K562 (cell line): Measurements from ENCODE around the gene OSCP1. TPM values are rescaled to one million over a fixed set of nuclear protein-coding genes. Genes with fewer than 3 reads are reported as not detected.

Experiments used
- ATAC-seq: fragments of 200-7000 bp; cut with Tn5 transposase; 3 replicates; pipeline ENCODE4 v1.9.1; 2020; ENCODE audit warnings: moderate library complexity
- BruUV-seq: library from RNA; stranded (reverse); fragments of 400-500 nt; replicated peaks from 2 replicates; lab custom pipeline; 2021; lab: Mats Ljungman, UMichigan
- CTCF ChIA-PET: fragments of 300-600 bp; formaldehyde crosslinking; extraction: SDS; loops from one replicate; lab custom pipeline; 2021; ENCODE audit warnings: low intra/inter-chr PET ratio; lab: Yijun Ruan, JAX
- POLR2A ChIA-PET: fragments of 300-600, 350-650 bp; sonication (Branson Sonifier 250); formaldehyde crosslinking; extraction: SDS; loops from one replicate; lab custom pipeline; 2021; ENCODE audit warnings: antibody characterized with exemption, inconsistent platforms; lab: Yijun Ruan, JAX
- DNase-seq, 4 experiments: peaks; one replicate each; pipeline versions ENCODE4 v3.0.0 to v3.0.0-alpha.2; 2011 to 2018; ENCODE audit warnings: low spot score in 3 of 4, mixed read lengths in 3 of 4; ENCODE audit errors: extremely low read depth in 1 of 4
- FAIRE-seq: peaks from 2 replicates; lab custom pipeline; 2011; peaks lifted over from hg19 to GRCh38; lab: Jason Lieb, UNC
- H2AFZ ChIP-seq: 2 replicates; pipeline ENCODE4 v1.6.0; 2011; ENCODE audit warnings: low read depth, low read length, control low read depth, inconsistent platforms
- H3K27ac ChIP-seq: fragments of 200-600 bp; 3 replicates; pipeline ENCODE4 v1.8.0; 2011; ENCODE audit warnings: low read depth, mild to moderate bottlenecking, control low read depth, inconsistent platforms, low read length, moderate library complexity, mixed read lengths; ENCODE audit errors: extremely low read depth
- H3K27me3 ChIP-seq, 2 experiments: fragments of 300-600 bp in 1 of 2; 2 replicates in 1 of 2; 3 replicates in 1 of 2; pipeline versions ENCODE4 v1.6.0 to v1.8.0; 2011; ENCODE audit warnings: inconsistent platforms in 2 of 2, low read length in 2 of 2, mild to moderate bottlenecking in 1 of 2, mixed read lengths in 1 of 2, moderate library complexity in 1 of 2; ENCODE audit not compliant: control insufficient read depth in 2 of 2, insufficient read depth in 2 of 2
- H3K36me3 ChIP-seq: fragments of 300-600 bp; 3 replicates; pipeline ENCODE4 v1.8.0; 2011; ENCODE audit warnings: mild to moderate bottlenecking, low read length, inconsistent platforms; ENCODE audit not compliant: control insufficient read depth, insufficient read depth
- H3K4me1 ChIP-seq, 2 experiments: fragments of 200-600 bp in 1 of 2; replicated peaks in 1 of 2; 2 replicates in 1 of 2; 3 replicates in 1 of 2; pipeline versions ENCODE4 v1.5.1 to v1.8.0; 2011; ENCODE audit warnings: inconsistent platforms in 2 of 2, low read length in 2 of 2, mild to moderate bottlenecking in 1 of 2, mixed read lengths in 1 of 2, moderate library complexity in 1 of 2; ENCODE audit not compliant: control insufficient read depth in 2 of 2, insufficient read depth in 2 of 2
- H3K4me2 ChIP-seq: 2 replicates; pipeline ENCODE4 v1.6.1; 2011; ENCODE audit warnings: low read length, control low read depth, inconsistent platforms, mixed read lengths; ENCODE audit not compliant: insufficient read depth
- H3K4me3 ChIP-seq: fragments of 200-600 bp; sonication (generic), shearing (Covaris generic); 2 replicates; pipeline ENCODE4 v1.5.1; 2016; ENCODE audit warnings: control low read depth, inconsistent platforms
- H3K79me2 ChIP-seq: fragments of 200-600 bp; 3 replicates; pipeline ENCODE4 v1.8.0; 2011; ENCODE audit warnings: low read length, inconsistent platforms; ENCODE audit not compliant: control insufficient read depth, insufficient read depth
- H3K9ac ChIP-seq, 2 experiments: 2 replicates each; pipeline versions ENCODE4 v1.6.0 to v1.6.1; 2011; ENCODE audit warnings: low read depth in 2 of 2, low read length in 2 of 2, control low read depth in 1 of 2, inconsistent platforms in 1 of 2, mild to moderate bottlenecking in 1 of 2, mixed read lengths in 1 of 2; ENCODE audit not compliant: insufficient read depth in 1 of 2
- H3K9me1 ChIP-seq: one replicate; pipeline ENCODE4 v1.6.0; 2011; ENCODE audit warnings: inconsistent platforms, mild to moderate bottlenecking, low read length, moderate library complexity; ENCODE audit not compliant: control insufficient read depth, insufficient read depth
- H3K9me3 ChIP-seq: replicated peaks from 2 replicates; pipeline ENCODE4 v1.5.1; 2011; ENCODE audit warnings: low read depth, low read length, inconsistent platforms; ENCODE audit not compliant: control insufficient read depth, insufficient read depth
- H4K20me1 ChIP-seq: replicated peaks from 2 replicates; pipeline ENCODE4 v1.6.1; 2011; ENCODE audit warnings: low read length, inconsistent platforms, mixed read lengths; ENCODE audit not compliant: control insufficient read depth, insufficient read depth
- ATF3 ChIP-seq, 2 experiments: fragments of 450-650 bp in 1 of 2; sonication (generic) in 1 of 2; formaldehyde crosslinking in 1 of 2; IDR thresholded peaks in 1 of 2; conservative IDR thresholded peaks in 1 of 2; 2 replicates each; pipeline versions ENCODE4 v1.6.1 to v1.8.1; 2016 to 2023; ENCODE audit warnings: mild to moderate bottlenecking in 2 of 2, moderate library complexity in 2 of 2, inconsistent platforms in 1 of 2, missing genetic modification reagents in 1 of 2
- BRD9 ChIP-seq: fragments of 450-650 bp; IDR thresholded peaks from 2 replicates; pipeline ENCODE4 v1.6.1; 2018; ENCODE audit warnings: low read depth; ENCODE audit not compliant: partially characterized antibody
- GATAD2A ChIP-seq: fragments of 450-650 bp; IDR thresholded peaks from 2 replicates; pipeline ENCODE4 v1.6.1; 2017
- KLF10 ChIP-seq: fragments of 250-450 bp; sonication (Bioruptor Pico); IDR thresholded peaks from 2 replicates; pipeline ENCODE4 v1.6.1; 2021; ENCODE audit warnings: matching md5 sums
- PCBP2 ChIP-seq: fragments of 200-400 bp; formaldehyde crosslinking; IDR thresholded peaks from 2 replicates; pipeline ENCODE4 v1.6.1; 2018; ENCODE audit warnings: low read length, low read depth, mild to moderate bottlenecking, moderate library complexity; ENCODE audit not compliant: poor library complexity, severe bottlenecking
- PHTF2 ChIP-seq: fragments of 250-450 bp; sonication (Bioruptor Pico); IDR thresholded peaks from 2 replicates; pipeline ENCODE4 v1.5.0; 2021; ENCODE audit warnings: mild to moderate bottlenecking
- POLR3A ChIP-seq: IDR thresholded peaks from 2 replicates; pipeline ENCODE4 v1.6.1; 2011; ENCODE audit warnings: borderline replicate concordance, mild to moderate bottlenecking, moderate library complexity; ENCODE audit not compliant: insufficient read length, insufficient read depth; ENCODE audit errors: extremely low read depth
- PRMT5 ChIP-seq: sonication (generic); formaldehyde crosslinking; IDR thresholded peaks from 2 replicates; pipeline ENCODE4 v1.5.0; 2020; ENCODE audit warnings: missing genetic modification reagents
- RB1 ChIP-seq: fragments of 450-650 bp; IDR thresholded peaks from 2 replicates; pipeline ENCODE4 v1.6.1; 2017; ENCODE audit warnings: low read depth, mild to moderate bottlenecking
- RCOR1 ChIP-seq, 2 experiments: IDR thresholded peaks; 2 replicates each; pipeline ENCODE4 v1.6.1; 2012; ENCODE audit warnings: low read depth in 2 of 2, low read length in 2 of 2, borderline replicate concordance in 1 of 2, improper control_type of control experiment in 1 of 2
- TCFL5 ChIP-seq: fragments of 250-450 bp; sonication (Bioruptor Pico); conservative IDR thresholded peaks from 2 replicates; pipeline ENCODE4 v1.6.1; 2021; ENCODE audit warnings: mild to moderate bottlenecking, moderate library complexity, matching md5 sums
- ZNF23 ChIP-seq: fragments of 250-450 bp; sonication (Bioruptor Pico); IDR thresholded peaks from 2 replicates; pipeline ENCODE4 v1.4.0; 2020; ENCODE audit warnings: mild to moderate bottlenecking
- ZNF699 ChIP-seq: fragments of 250-450 bp; sonication (Bioruptor Pico); IDR thresholded peaks from 2 replicates; pipeline ENCODE4 v1.8.0; 2021; ENCODE audit warnings: mild to moderate bottlenecking, moderate library complexity; ENCODE audit not compliant: insufficient replicate concordance
- WGBS: fragments of 100-300 bp; shearing (Covaris generic); methylation state at CpG from one replicate; pipeline ENCODE4 v1.1.6; 2016; ENCODE audit warnings: low coverage, mixed read lengths; ENCODE audit not compliant: insufficient coverage; ENCODE audit errors: missing lambda C conversion rate; 5-methylcytosine and 5-hydroxymethylcytosine counted together
- in situ Hi-C: fragments of 300-500 bp; cut with MboI; formaldehyde crosslinking; loops from 4 replicates; pipeline ENCODE4 v1.15.0; 2018; ENCODE audit warnings: inconsistent platforms, mixed read lengths
- intact Hi-C: fragments of 100-400 bp; cut with micrococcal nuclease; formaldehyde crosslinking; loops from 2 replicates; pipeline ENCODE4 v1.14.2; 2022
- polyA plus RNA-seq, 8 experiments: library from polyadenylated mRNA; depleted of rRNA in 4 of 8; stranded (reverse) in 5 of 8; unstranded in 3 of 8; fragments of >200 nt; fragmentation: Nextera tagmentation in 2 of 8; fragmentation: Illumina TruSeq in 1 of 8; extraction: Ambion mirVana in 2 of 8; extraction: Trizol in 1 of 8; gene quantifications; 2 replicates each; pipeline versions ENCODE4 v1.2.1 to v1.2.3, GENCODE V29; 2011 to 2014; ENCODE audit warnings: inconsistent platforms in 1 of 8, missing spikeins in 1 of 8
- total RNA-seq, 7 experiments: library from RNA; depleted of rRNA in 6 of 7; stranded (reverse); fragments of >200 nt in 6 of 7; fragmentation: Illumina TruSeq in 2 of 7; extraction: Trizol in 2 of 7; gene quantifications; 2 replicates each; pipeline versions ENCODE4 v1.2.1 to v1.2.3, GENCODE V29; 2011 to 2021; ENCODE audit warnings: low replicate concordance in 1 of 7
- TF ChIP-seq, protein P1 (sequence below): fragments of 250-450 bp; sonication (Bioruptor Pico); IDR thresholded peaks from 2 replicates; pipeline ENCODE4 v1.4.0; 2020; ENCODE audit warnings: mild to moderate bottlenecking, moderate library complexity
- TF ChIP-seq, protein P2 (sequence below): fragments of 200-800 bp; sonication (Bioruptor generic); IDR thresholded peaks from 2 replicates; pipeline ENCODE4 v1.6.1; 2017; ENCODE audit warnings: missing genetic modification characterization, missing compliant biosample characterization

OSCP1 gene
- total and polyA plus RNA-seq, 9 of the 15 experiments (the other 6 are each of a cell fraction or from before 2014, with no cell fraction given): 0.15 to 0.40 (median 0.33) TPM; not detected in 5

- intact Hi-C loops (no loop called here), in situ Hi-C loops (no loop called here)
- WGBS: 27% methylated on average over 2 of the region's 2 CpGs
- H3K9me3 ChIP-seq: no peaks in the 10 kb centered on the region
- H3K36me3 ChIP-seq: no peaks in the 10 kb centered on the region
- H3K4me1 ChIP-seq: peaks cover 31% of the 10 kb centered on the region in 2 experiments
- H3K27ac ChIP-seq: no peak overlapping the region
- ATAC-seq: peak; percentile 42
- no TSS peak for BruUV-seq
- CTCF ChIA-PET: no interaction called here
- H3K79me2 ChIP-seq: no peaks in the 10 kb centered on the region
- peak overlapping the region; percentile 46; the same call in 1 of the 2 replicates for H2AFZ ChIP-seq
- no peak overlapping the region; the same call in 1 of the 2 replicates for H3K4me2 ChIP-seq
- H3K9me1 ChIP-seq: no peaks in the 10 kb centered on the region
- peak in 2 of 4 experiments; percentile 39 to 44 for DNase-seq
- no peaks in the 10 kb centered on the region for H4K20me1 ChIP-seq
- no peaks in the 10 kb centered on the region for H3K27me3 ChIP-seq
- POLR2A ChIA-PET: interaction anchor here (0.6 to 1.7 kb wide), 3 partner anchors 13 to 1035 kb away, joined by 3 to 8 read pairs (median 4); partner anchors contain the start of gene MRPS15
- no peak for FAIRE-seq
- no peak overlapping the region for H3K9ac ChIP-seq
- H3K4me3 ChIP-seq: no peak overlapping the region
- TF ChIP-seq BRD9 (peak; percentile 30), RCOR1 (IDR thresholded peaks at IDR 0.05; ENCODE audit: borderline replicate concordance in 1 of 2, low read depth in 2 of 2, low read length in 2 of 2) (no peak; a peak in 2 of 4 replicates), ZNF699 (no peak), POLR3A (no peak), ATF3 (IDR thresholded peaks at IDR 0.05) (peak; percentile 95), ATF3 (CRISPR knock-in tag; conservative IDR thresholded peaks at IDR 0.05) (no peak), PCBP2 (no peak), ZNF23 (CRISPR knock-in tag) (no peak), TCFL5 (no peak), RB1 (no peak), KLF10 (no peak), PRMT5 (CRISPR knock-in tag) (no peak), GATAD2A (0 out of 2 replicates have a peak, but pooled peaks have one; percentile 28), PHTF2 (no peak)
- TF ChIP-seq, protein P1, sequence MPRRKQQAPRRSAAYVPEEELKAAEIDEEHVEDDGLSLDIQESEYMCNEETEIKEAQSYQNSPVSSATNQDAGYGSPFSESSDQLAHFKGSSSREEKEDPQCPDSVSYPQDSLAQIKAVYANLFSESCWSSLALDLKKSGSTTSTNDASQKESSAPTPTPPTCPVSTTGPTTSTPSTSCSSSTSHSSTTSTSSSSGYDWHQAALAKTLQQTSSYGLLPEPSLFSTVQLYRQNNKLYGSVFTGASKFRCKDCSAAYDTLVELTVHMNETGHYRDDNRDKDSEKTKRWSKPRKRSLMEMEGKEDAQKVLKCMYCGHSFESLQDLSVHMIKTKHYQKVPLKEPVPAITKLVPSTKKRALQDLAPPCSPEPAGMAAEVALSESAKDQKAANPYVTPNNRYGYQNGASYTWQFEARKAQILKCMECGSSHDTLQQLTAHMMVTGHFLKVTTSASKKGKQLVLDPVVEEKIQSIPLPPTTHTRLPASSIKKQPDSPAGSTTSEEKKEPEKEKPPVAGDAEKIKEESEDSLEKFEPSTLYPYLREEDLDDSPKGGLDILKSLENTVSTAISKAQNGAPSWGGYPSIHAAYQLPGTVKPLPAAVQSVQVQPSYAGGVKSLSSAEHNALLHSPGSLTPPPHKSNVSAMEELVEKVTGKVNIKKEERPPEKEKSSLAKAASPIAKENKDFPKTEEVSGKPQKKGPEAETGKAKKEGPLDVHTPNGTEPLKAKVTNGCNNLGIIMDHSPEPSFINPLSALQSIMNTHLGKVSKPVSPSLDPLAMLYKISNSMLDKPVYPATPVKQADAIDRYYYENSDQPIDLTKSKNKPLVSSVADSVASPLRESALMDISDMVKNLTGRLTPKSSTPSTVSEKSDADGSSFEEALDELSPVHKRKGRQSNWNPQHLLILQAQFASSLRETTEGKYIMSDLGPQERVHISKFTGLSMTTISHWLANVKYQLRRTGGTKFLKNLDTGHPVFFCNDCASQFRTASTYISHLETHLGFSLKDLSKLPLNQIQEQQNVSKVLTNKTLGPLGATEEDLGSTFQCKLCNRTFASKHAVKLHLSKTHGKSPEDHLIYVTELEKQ: no peak
- TF ChIP-seq, protein P2, sequence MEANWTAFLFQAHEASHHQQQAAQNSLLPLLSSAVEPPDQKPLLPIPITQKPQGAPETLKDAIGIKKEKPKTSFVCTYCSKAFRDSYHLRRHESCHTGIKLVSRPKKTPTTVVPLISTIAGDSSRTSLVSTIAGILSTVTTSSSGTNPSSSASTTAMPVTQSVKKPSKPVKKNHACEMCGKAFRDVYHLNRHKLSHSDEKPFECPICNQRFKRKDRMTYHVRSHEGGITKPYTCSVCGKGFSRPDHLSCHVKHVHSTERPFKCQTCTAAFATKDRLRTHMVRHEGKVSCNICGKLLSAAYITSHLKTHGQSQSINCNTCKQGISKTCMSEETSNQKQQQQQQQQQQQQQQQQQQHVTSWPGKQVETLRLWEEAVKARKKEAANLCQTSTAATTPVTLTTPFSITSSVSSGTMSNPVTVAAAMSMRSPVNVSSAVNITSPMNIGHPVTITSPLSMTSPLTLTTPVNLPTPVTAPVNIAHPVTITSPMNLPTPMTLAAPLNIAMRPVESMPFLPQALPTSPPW (CRISPR knock-in tag): no peak
These were observed 29.3 kb upstream of the OSCP1 start for GRCh38 chr1:36479505-36480051.
